Bronchial epithelial cell (primary cell): ENCODE results near the gene KSR1. TPM values are rescaled to one million over a fixed set of nuclear protein-coding genes. Genes with fewer than 3 reads are reported as not detected.
A peak's percentile ranks its signal among the peaks of the same experiment; 100 is the strongest.
"Not testable (repeated sequence)": the region's sequence is repeated elsewhere in the genome, so short reads cannot be mapped to it uniquely, and the experiment has no call there.

Experiments used
- DNase-seq: peaks from one replicate; pipeline ENCODE4 v3.0.0-alpha.2; 2010; ENCODE audit warnings: low read depth
- FAIRE-seq: peaks from 2 replicates; lab custom pipeline; 2011; peaks lifted over from hg19 to GRCh38; lab: Jason Lieb, UNC
- H3K27me3 ChIP-seq: 2 replicates; pipeline ENCODE4 v1.5.1; 2011; ENCODE audit warnings: low read length; ENCODE audit not compliant: control insufficient read depth, insufficient read depth
- H3K36me3 ChIP-seq: 2 replicates; pipeline ENCODE4 v1.5.1; 2011; ENCODE audit warnings: low read length; ENCODE audit not compliant: control insufficient read depth, insufficient read depth
- H3K4me3 ChIP-seq: 2 replicates; pipeline ENCODE4 v1.5.1; 2011; ENCODE audit warnings: mild to moderate bottlenecking, low read depth, low read length, control low read depth
- CTCF ChIP-seq: IDR thresholded peaks from 2 replicates; pipeline ENCODE4 v1.5.1; 2011; ENCODE audit warnings: mild to moderate bottlenecking, moderate library complexity, low read length, control low read depth, inconsistent platforms; ENCODE audit not compliant: insufficient read depth, severe bottlenecking
- total RNA-seq: library from RNA; depleted of rRNA; stranded (reverse); fragments of >200 nt; gene quantifications from 2 replicates; pipeline ENCODE4 v1.2.1, GENCODE V29; 2014

The KSR1 gene
- total RNA-seq, 1 donor from 2014 or later, result 0.53 TPM

DNA sequence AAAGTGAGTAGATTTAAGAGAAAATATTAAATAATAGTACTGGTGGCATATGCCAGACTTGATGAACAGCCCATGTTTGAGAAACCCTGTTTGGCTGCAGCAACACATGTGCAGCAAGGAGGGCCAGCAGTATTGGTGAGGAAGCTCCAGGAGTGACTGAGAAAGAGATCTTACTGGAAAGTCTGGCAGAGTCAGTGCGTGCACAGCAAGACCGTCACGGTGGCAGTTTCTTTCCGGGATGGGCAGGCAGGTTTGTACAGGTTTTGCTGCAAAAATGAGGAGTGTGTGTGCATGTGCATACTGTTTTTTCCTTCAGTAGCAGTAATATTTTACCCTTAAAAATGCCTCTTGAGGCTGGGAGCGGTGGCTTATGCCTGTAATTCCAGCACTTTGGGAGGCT is 41.4 kb downstream of the KSR1 start:
- Histone ChIP-seq H3K4me3 (no peak overlapping the region), H3K36me3 (no peaks in the 10 kb centered on the region), H3K27me3 (no peaks in the 10 kb centered on the region)
- DNase-seq, result peak; percentile 88
- peak; percentile 73 for FAIRE-seq
- no peak for TF ChIP-seq CTCF

GRCh38 chr17:27498615-27499309 is 42.5 kb downstream of the KSR1 start:
- no peak for TF ChIP-seq CTCF
- DNase-seq (no peak), FAIRE-seq (no peak)
- Histone ChIP-seq H3K36me3 (no peaks in the 10 kb centered on the region), H3K4me3 (no peak overlapping the region), H3K27me3 (no peaks in the 10 kb centered on the region)

DNA sequence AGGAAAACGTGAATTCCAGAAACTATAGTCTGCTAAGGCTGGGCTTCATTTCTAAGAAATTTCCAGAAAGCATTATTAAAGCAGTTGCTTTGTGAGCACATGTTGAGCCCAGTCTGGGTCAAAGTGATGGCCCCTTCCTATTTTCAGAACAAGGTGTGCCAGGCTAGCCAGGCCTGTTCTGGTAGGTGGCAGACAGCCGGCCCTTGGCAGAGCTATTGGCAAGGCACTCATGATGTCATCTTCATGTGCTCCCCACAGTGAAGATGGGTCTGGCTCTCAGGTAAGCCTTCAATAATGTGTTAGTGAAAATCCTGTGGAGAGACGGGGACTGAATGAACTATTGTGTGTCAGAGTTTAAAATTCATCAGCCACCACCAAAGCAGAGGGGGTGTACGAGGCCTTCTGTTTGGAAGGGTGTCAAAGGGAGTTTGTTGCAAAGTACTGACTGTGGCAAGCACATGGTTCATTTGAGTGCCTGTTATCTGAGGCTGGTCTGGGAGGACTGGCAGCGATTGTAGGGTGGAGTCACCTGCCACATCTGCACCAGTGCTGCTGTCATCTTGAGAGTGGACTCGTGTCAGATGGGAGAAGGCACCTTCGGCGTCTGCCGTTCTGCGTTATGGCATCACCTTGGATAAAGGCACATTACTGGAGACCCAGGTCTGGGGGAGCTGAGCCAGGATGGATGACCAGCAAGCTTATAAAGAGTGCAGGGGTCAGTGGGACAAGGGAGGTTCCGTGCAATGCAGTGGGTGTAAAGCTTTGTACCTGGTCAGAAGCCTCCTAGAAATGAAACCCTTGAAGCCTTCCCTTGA is 43.4 kb downstream of the KSR1 start:
- FAIRE-seq (no peak), DNase-seq (no peak)
- Histone ChIP-seq H3K36me3 (no peaks in the 10 kb centered on the region), H3K4me3 (no peak overlapping the region), H3K27me3 (no peaks in the 10 kb centered on the region)
- no peak for TF ChIP-seq CTCF

DNA sequence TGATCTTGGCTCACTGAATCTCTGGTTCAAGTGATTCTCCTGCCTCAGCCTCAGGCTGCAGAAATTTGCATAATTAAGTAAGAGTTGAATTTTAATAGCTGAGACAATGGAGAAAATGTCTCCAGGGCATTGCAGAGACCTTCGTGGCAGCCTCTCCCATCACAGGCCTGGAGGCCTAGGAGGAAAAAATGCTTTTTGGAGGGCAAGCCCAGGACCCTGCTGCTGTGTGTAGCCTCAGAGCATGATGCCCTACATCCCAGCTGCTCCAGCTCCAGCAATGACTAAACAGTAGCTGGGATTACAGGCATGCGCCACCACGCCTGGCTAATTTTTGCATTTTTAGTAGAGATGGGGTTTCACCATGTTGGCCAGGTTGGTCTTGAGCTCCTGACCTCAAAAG is 45.1 kb downstream of the KSR1 start:
- not testable (repeated sequence) for H3K36me3 ChIP-seq, DNase-seq, H3K4me3 ChIP-seq, FAIRE-seq, H3K27me3 ChIP-seq

DNA sequence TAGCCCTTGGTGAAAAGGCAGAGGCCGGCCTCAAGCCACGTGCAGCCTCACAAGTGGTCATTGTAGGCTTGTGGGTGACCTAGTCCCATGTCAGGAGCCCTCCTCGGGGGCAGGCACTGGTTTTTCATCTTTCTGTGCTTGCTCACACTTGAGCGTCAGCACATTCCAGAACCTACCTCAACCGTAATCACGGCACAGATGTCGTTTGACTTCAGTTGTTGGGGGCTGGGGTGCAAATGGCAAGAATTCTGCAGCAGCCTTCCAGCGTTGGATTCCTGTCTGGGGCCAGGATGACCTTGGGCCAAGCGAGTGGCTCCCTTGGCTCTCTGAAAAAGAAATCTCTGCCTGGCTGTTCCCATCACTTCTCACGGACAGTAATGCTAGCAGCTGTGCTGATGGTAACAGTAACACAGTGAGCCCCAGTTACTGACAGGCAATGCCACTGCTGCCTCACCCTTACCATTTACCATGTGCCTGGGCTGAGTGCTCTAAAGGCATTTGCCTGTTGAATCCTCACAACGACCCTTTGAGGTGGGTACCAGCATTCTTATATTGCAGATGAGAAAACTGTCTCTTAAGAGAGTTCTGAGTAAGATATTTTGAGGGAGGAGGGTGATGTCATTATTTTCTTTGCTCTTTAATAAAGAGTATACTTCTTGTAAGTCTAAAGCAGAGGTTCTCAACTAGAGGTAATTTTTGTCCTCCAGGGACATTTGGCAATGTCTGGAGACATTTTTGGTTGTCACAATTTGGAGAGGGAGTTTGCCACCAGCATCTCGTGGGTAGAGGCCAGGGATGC is 46.5 kb downstream of the KSR1 start:
- FAIRE-seq, result no peak
- Histone ChIP-seq H3K4me3 (no peak overlapping the region), H3K27me3 (no peaks in the 10 kb centered on the region), H3K36me3 (no peaks in the 10 kb centered on the region)
- no peak for DNase-seq
- no peak for TF ChIP-seq CTCF

DNA sequence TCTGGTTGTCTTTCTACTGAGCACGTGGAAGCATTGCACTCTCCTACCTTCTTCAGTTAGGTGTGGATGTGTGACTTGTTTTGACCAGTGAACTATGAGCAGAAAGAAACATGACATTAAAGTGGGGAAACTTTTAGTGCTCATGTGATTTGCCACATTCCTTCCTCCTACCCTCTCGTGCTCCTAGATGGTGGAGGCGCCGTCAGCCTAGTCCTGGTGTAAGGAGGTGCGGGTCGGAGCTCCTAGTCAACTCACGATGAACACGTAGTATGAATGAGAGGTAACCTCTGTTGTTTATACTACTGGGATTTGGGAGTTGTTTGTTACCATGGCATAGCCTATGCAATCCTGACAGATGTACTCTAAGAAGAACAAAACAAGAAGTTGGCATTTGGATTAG is 47.4 kb downstream of the KSR1 start:
- Histone ChIP-seq H3K27me3 (no peaks in the 10 kb centered on the region), H3K4me3 (no peak overlapping the region), H3K36me3 (no peaks in the 10 kb centered on the region)
- FAIRE-seq (no peak), DNase-seq (no peak)
- TF ChIP-seq CTCF, result no peak
